GM10847 (cell line): ENCODE measurements around the gene ZNF215.

ENCODE experiments used
- POLR2A ChIP-seq: IDR thresholded peaks from 2 replicates; pipeline ENCODE4 v1.6.1; 2011; ENCODE audit not compliant: insufficient read length; ENCODE audit errors: extremely low read depth

Gene ZNF215

DNA sequence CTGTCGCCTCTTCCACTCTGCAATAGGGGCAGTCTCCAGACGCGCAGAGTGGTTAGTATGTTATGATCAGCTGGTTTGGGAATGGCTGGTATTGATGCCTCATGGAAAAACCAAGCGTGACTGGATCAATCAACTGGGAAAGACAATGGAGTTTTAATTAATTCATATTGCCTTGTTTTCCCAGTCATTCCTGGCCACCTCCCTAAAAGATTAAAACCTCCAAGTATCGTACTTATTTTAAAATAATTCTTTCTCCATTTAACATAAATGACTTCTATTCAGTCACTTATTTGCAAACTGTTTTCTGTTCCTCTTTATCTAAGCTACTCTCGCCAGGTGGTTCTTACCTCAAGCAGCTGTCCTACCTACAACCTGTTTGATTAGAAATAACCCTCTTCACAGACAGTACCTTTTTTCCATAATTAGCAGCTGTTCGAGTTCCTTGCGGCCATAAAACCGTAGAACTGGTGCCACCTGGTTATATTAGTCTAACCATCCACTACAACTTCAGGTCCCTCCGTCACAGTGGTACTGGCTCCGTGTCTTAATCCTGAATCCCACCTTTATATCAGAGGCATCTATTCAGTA, 898 bp downstream of the ZNF215 start:
- TF ChIP-seq POLR2A: no peak

DNA sequence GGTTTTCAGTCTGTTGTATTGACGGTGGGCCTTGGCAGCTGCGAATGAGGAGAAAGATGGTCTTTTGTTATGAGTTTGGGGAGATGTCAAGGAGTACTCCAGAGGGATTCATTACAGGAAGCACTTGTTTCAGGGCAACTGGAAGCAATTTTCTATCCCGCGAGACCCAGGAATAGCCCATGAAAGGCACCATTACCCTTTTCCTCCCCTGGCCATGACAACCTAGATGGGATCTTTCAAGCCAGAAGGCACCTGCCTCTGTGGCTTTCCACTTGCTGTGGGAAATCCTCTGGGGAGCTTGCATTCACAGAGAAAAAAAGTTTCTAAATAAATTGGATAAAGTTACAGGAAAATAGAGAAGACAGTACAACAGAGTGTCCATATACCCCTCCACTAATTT, 2.7 kb downstream of the ZNF215 start:
- no peak for TF ChIP-seq POLR2A

DNA sequence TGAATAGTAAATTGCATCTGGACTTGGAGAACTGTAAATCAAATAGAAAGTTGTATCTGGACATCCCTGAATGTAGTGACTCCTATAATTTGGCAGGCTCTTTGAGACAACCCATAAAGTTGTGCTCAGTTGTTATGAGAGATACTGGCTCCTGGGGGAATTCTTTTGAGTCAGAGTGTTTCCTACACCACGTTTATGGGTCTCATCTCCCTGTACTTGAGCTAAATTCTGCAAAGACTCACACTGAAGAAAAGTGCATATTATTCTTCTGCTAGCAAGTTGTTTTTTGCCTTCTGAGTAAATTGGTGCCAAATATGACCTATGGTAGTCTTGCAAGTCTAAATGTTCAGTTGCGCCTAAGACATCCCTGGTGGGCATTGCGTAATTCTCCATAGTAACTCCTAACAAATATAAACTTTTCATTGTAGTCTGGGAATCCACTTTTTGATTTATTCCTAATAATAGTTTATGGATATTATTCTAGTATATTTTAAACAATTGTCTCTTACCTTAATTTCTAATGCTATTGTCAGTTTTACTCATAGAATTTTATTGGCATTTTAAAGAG, 5.0 kb downstream of the ZNF215 start:
- no peak for TF ChIP-seq POLR2A

DNA sequence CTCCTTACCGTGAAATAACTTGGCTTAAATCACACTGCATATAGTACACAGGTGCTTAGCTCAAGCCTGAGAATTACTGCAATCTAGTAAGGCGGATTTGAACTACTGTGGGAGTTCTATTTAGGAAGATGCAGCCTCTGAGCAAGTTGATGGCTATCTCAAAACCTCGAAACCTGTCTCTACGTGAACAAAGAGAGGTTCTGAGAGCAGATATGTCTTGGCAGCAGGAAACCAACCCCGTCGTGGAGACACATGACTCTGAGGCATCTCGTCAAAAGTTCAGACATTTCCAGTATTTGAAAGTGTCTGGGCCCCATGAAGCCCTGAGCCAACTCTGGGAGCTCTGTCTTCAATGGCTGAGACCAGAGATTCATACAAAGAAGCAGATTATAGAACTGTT, 5.9 kb downstream of the ZNF215 start:
- no peak for TF ChIP-seq POLR2A

DNA sequence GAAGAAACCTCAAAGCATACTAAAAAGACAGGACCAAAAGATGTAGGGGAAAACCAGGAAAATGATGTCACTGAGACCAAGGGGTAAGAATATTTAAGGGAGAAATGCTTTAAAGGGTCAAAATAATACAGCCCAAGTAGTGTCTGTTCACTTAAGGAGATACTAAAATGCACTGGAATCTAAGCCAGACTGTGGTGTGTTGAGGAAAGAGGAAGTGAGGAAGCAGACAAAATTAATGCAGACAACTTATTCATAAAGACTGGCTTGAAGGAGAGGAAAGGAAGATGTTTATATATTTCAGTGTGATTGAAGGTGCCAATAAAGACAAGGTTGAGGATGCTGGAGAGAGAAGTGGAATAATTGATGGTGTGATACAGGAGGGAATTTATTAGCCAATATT, 15.7 kb downstream of the ZNF215 start:
- TF ChIP-seq POLR2A: no peak

DNA sequence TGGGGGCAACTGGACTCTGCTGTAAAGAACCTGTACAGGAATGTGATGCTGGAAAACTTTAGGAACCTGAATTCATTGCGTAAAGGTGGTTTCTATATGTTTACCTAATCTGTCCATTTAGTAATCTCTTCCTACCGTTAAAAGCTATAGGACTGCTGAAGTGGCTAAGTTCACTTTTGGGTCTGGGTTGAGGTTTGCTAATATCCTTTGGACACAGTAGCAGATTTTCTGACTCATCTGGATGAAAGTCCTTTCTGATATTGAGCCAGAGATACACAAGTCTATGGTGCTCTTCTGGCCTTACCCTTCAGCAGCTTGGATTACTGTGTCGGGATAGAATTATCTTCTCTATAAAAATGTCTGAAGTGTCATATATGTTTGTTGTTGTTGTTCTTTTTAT, 16.9 kb downstream of the ZNF215 start:
- no peak for TF ChIP-seq POLR2A

DNA sequence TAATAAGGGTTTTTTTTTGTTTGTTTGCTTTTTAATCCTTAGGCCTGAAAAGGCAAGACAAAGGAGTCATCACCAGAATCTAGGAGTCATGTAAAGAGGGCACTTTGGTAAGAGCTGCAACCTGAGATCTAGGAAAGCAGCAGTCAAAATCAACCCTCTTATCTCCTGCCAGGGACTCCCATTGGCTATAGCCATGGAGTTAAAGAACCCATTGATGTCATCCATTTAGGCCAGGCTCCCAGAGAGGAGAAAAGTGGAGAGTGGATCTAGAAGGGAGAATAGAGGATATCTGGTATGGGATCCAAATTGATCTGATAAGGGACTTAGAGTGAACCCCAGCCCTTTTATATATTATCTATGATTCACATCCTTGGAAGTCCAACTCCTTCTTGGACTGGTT, 35.9 kb downstream of the ZNF215 start:
- no peak for TF ChIP-seq POLR2A

DNA sequence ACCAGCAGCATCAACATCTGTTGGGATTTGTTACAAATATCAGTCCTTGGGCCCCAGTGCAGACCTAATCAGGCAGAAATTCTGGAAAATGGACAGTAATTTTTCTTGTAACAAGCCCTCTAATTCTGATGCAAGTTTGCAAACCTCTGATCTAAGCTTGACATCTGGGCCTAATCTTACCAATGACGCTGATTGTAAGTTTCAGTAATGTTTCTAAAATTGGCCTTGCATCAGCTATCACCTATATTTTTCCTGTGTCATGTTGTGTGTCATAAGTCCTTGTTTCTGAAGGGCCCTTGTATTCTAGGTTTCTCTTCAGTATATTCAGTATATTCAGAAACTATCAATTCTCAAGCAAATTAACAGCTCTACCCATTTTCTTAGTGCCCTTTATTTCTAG, 36.4 kb downstream of the ZNF215 start:
- no peak for TF ChIP-seq POLR2A

DNA sequence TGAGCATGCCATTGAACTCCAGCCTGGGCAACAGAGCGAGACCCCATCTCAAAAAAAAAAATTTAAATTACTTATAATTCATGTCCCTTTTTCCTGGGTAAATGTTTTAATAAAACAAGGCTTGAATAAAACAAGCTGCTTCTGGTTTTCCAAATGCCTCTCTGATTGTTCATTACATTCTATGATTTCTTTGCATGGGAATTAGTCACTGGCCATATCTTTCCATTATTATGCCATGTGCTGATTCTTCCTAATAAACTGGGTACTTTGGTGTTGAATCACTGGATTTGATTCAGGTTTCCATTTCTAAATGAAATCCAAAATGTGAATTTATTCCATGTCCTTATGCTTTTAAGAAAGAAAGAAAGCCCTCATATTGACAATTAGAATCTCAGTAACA, 42.6 kb downstream of the ZNF215 start:
- no peak for TF ChIP-seq POLR2A

DNA sequence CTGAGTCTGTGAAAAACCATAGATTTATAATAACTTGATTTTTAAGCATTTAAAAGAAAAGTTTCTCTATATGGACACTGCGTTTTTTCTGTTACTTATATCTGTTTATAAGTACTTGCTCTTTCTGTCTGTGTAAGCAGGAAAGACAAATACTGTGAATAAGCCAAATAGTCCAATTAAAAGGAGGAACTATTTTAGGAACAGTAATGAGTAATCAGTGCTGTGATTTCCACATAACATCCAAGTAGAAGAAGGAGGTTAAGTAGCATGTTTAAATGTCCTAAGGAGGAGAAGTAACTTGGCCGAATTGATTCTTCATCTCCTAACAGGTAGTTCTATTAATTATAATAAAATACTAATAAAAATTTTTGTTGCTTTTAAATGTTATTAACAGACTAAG, 53.1 kb downstream of the ZNF215 start:
- no peak for TF ChIP-seq POLR2A

DNA sequence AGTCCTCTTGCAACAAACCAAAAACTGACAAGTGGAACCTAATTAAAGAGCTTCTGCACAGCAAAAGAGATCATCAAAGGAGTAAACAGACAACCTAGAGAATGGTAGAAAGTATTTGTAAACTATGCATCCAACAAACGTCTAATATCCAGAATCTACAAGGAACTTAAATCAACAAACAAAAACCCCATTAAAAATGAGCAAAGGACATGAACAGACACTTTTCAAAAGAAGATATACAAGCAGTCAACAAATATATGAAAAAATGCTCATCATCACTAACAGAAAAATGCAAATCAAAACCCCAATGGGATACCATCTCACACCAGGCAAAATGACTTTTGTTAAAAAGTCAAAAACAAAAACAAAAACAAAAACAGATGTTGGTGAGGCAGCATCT, 60.3 kb downstream of the ZNF215 start:
- no peak for TF ChIP-seq POLR2A

DNA sequence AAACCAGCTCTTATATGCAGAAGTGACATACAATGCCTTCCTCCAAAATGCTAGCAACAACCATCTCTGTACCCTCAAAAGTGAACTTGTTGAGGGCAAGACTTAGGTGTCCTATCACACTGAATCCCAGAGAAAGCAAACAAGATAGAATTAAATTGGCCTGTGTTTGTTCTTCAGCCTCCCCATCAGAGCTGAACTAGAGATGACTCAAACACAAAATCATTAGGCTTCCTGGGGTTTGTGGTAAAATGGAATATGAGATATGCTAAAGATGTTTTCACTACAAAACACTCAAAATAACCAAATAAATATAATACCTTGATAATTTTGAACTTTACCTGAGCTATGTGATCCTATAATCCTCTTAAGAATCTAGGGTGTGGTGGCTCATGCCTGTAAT, 62.3 kb downstream of the ZNF215 start:
- no peak for TF ChIP-seq POLR2A

DNA sequence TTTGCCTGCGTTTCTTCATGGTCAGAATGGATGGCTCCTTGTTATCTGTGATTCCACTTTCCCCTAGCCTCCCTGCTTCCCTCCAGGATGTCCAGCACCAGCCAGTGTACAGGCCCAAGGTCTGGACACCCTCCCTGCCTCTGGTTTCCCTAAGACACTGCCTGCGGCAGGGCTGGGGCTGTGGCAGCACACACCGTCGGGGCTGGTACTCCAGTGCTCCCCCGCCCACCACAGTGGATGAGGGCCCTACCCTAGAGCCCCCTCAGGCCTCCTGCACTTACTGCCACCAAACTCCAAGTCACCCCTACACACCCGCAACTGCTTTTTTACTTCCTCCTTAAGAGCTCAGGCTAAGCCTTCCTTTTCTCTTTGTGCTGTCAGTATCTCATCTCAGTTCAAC, 65.0 kb downstream of the ZNF215 start:
- TF ChIP-seq POLR2A: no peak

DNA sequence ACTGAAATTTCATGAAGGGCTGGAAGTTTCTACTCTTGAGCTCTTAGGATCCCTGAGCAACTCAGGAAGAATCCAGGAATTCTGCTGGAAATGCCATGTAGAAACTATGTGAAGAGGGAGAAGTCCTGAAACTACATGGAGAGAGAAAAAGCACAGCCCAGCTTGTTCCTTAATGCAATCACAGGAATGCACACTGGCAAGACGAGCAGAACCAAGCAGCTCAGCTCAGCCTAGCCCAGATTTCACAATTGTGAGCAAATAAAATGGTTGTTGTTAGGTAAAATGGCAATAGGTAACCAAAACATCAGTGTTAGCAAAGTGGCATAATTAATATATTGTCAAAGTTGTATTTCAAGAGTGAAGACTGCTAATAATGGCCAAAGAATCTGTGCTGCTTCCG, 65.8 kb downstream of the ZNF215 start:
- no peak for TF ChIP-seq POLR2A

DNA sequence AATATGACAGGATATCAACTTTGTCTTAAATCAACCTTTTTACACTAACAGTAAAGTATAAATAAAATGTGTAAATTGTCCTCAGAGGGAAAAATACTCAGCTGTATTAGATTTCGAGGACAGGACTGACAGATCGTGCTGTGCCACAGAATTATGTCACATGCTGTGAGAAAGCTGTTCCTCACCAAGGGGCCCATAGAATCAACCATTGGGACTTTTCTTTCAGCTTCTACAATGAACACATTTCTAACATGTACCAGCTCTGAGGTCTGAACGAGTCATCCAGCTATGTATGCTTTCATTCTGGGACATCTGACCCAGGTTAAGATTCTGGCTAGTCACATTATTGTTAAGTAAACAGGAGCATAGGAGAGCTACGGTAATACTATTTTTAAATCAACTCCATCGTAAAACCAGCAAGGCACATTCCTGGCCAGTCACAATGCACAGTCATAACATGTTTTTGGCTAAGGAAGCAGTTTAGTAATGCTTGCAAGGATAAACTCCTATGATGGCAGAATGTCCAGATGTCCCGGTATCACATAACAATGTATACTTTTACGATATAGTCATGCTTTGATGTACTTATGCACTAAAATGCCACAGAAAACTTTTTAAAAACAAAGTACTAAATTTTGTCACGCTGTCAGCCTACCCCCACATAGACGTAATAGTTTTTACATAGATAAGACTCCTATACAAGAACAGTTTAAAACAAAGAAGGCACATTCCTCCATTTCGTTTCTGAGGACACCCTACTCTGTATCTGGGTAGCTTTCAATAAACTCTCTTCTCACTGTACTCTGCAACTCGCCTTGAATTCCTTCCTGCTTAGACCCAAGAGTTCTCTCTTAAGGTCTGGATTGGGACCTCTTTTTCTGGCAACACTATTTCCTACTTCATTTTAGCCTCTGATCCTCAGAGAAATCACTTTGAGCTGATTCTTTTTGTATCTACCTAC, 66.5 kb downstream of the ZNF215 start:
- no peak for TF ChIP-seq POLR2A

DNA sequence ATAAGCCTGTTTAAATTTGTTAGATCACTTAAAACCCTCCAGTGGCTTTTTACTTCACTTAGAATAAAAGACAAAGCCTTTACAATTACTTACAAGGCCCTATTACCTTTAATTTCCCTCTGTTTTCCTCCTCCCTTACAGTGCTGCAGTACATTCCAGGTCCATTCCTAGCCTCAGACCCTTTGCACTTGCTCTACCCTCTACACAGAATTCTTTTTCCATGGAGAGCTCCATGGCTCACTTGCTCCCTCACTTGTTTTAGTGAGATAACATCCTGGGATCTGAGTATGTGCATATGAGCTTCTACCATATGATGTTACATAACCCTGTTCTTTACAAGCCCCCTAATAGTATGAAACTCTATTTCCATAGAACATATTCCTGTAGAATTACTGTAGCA, 69.5 kb downstream of the ZNF215 start:
- no peak for TF ChIP-seq POLR2A
